Endothelial cell of umbilical vein (primary cell): Measurements from ENCODE around the gene VWCE. TPM values are rescaled to one million over a fixed set of nuclear protein-coding genes. Genes with fewer than 3 reads are reported as not detected.

Experiments
- BruUV-seq: library from RNA; stranded (reverse); fragments of 400-500 nt; replicated peaks from 2 replicates; lab custom pipeline; 2021; lab: Mats Ljungman, UMichigan
- CTCF ChIA-PET: fragments of 300-600, 350-600 bp; sonication (Branson Sonifier 250); formaldehyde crosslinking; loops from one replicate; lab custom pipeline; 2021; ENCODE audit warnings: antibody characterized with exemption, inconsistent platforms; lab: Charles Lee
- POLR2A ChIA-PET: fragments of 300-600, 350-600 bp; sonication (Branson Sonifier 250); formaldehyde crosslinking; loops from one replicate; lab custom pipeline; 2021; ENCODE audit warnings: antibody characterized with exemption, inconsistent platforms; lab: Charles Lee
- DNase-seq: peaks from one replicate; pipeline ENCODE4 v3.0.0-alpha.2; 2011; ENCODE audit warnings: low read depth, low spot score
- FAIRE-seq: peaks from 2 replicates; lab custom pipeline; 2011; peaks lifted over from hg19 to GRCh38; lab: Jason Lieb, UNC
- H2AFZ ChIP-seq: 2 replicates; pipeline ENCODE4 v1.6.0; 2012; ENCODE audit warnings: low read depth, low read length, control low read depth, inconsistent platforms
- H3K27ac ChIP-seq: 2 replicates; pipeline ENCODE4 v1.5.1; 2011; ENCODE audit warnings: low read depth, mild to moderate bottlenecking, control low read depth, low read length, moderate library complexity; ENCODE audit not compliant: insufficient read depth
- H3K27me3 ChIP-seq, 2 experiments: 2 replicates each; pipeline versions ENCODE4 v1.6.0 to v1.6.1; 2011; ENCODE audit warnings: low read length in 2 of 2, mixed read lengths in 1 of 2; ENCODE audit not compliant: control insufficient read depth in 2 of 2, insufficient read depth in 2 of 2
- H3K36me3 ChIP-seq, 2 experiments: 2 replicates in 1 of 2; 3 replicates in 1 of 2; pipeline ENCODE4 v1.5.1; 2011; ENCODE audit warnings: low read length in 2 of 2, mild to moderate bottlenecking in 1 of 2, moderate library complexity in 1 of 2; ENCODE audit not compliant: control insufficient read depth in 2 of 2, insufficient read depth in 2 of 2; ENCODE audit errors: extremely low read depth in 1 of 2
- H3K4me1 ChIP-seq: 3 replicates; pipeline ENCODE4 v1.5.1; 2011; ENCODE audit warnings: mild to moderate bottlenecking, low read length; ENCODE audit not compliant: control insufficient read depth, insufficient read depth; ENCODE audit errors: extremely low read depth
- H3K4me2 ChIP-seq: 2 replicates; pipeline ENCODE4 v1.6.1; 2011; ENCODE audit warnings: low read length, control low read depth, mixed read lengths; ENCODE audit not compliant: insufficient read depth
- H3K4me3 ChIP-seq, 3 experiments: fragments of 200-600 bp in 1 of 3; sonication (generic), shearing (Covaris generic) in 1 of 3; replicated peaks in 1 of 3; 2 replicates each; pipeline ENCODE4 v1.5.1; 2011 to 2016; ENCODE audit warnings: control low read depth in 3 of 3, low read length in 3 of 3, mild to moderate bottlenecking in 2 of 3, inconsistent platforms in 1 of 3, low read depth in 1 of 3, moderate library complexity in 1 of 3; ENCODE audit not compliant: insufficient read depth in 1 of 3
- H3K79me2 ChIP-seq: 2 replicates; pipeline ENCODE4 v1.6.0; 2012; ENCODE audit warnings: low read length, inconsistent platforms; ENCODE audit not compliant: control insufficient read depth, insufficient read depth
- H3K9ac ChIP-seq: replicated peaks from 2 replicates; pipeline ENCODE3; 2011; ENCODE audit warnings: low read length, control low read depth; ENCODE audit not compliant: insufficient read depth; ENCODE audit errors: extremely low read depth
- H3K9me1 ChIP-seq: replicated peaks from 3 replicates; pipeline ENCODE4 v1.6.0; 2011; ENCODE audit warnings: mild to moderate bottlenecking, low read length; ENCODE audit not compliant: control insufficient read depth, insufficient read depth; ENCODE audit errors: extremely low read depth
- H3K9me3 ChIP-seq: replicated peaks from 2 replicates; pipeline ENCODE4 v1.5.1; 2012; ENCODE audit warnings: low read length, inconsistent platforms; ENCODE audit not compliant: control insufficient read depth, insufficient read depth
- H4K20me1 ChIP-seq: replicated peaks from 2 replicates; pipeline ENCODE3; 2011; ENCODE audit warnings: mild to moderate bottlenecking, low read length; ENCODE audit not compliant: control insufficient read depth, insufficient read depth; ENCODE audit errors: extremely low read depth
- CTCF ChIP-seq, 2 donors: IDR thresholded peaks; 1 replicate in 1 of 2; 2 replicates in 1 of 2; pipeline ENCODE4 v1.5.1; 2011; ENCODE audit warnings: low read length in 2 of 2, mild to moderate bottlenecking in 2 of 2, moderate library complexity in 2 of 2, control low read depth in 1 of 2, inconsistent platforms in 1 of 2, low read depth in 1 of 2; ENCODE audit not compliant: insufficient read depth in 1 of 2; ENCODE audit errors: extremely low read depth in 1 of 2
- EZH2 ChIP-seq: IDR thresholded peaks from 2 replicates; pipeline ENCODE4 v1.6.1; 2012; ENCODE audit warnings: borderline replicate concordance, low read depth, mild to moderate bottlenecking, moderate library complexity, low read length, inconsistent platforms; ENCODE audit not compliant: severe bottlenecking
- FOS ChIP-seq: IDR thresholded peaks from 2 replicates; pipeline ENCODE4 v1.6.1; 2011; ENCODE audit warnings: mild to moderate bottlenecking, low read length, moderate library complexity, borderline replicate concordance; ENCODE audit not compliant: insufficient read depth
- GATA2 ChIP-seq: IDR thresholded peaks from 2 replicates; pipeline ENCODE4 v1.7.0; 2011; ENCODE audit warnings: low read depth, mild to moderate bottlenecking, moderate library complexity, mixed read lengths, low read length; ENCODE audit not compliant: insufficient read length, insufficient read depth
- JUN ChIP-seq: IDR thresholded peaks from 2 replicates; pipeline ENCODE4 v1.6.1; 2011; ENCODE audit warnings: borderline replicate concordance, low read depth; ENCODE audit not compliant: insufficient read length, insufficient read depth
- MAX ChIP-seq: IDR thresholded peaks from 2 replicates; pipeline ENCODE4 v1.6.1; 2011; ENCODE audit not compliant: insufficient read depth, insufficient read length
- MYC ChIP-seq: IDR thresholded peaks from one replicate; pipeline ENCODE4 v1.6.1; 2011; ENCODE audit warnings: mild to moderate bottlenecking, low read depth, low read length
- POLR2A ChIP-seq: IDR thresholded peaks from 2 replicates; pipeline ENCODE4 v1.6.1; 2012; ENCODE audit warnings: low read depth, mild to moderate bottlenecking, control low read depth, low read length
- POLR2AphosphoS5 ChIP-seq: IDR thresholded peaks from 2 replicates; pipeline ENCODE4 v1.6.1; 2012; ENCODE audit warnings: low read depth, mild to moderate bottlenecking, control low read depth, low read length, moderate library complexity; ENCODE audit not compliant: insufficient read depth
- dilution Hi-C: fragments of 300-500 bp; cut with MboI; formaldehyde crosslinking; loops from one replicate; pipeline ENCODE4 v1.15.0; 2019; ENCODE audit warnings: low sequenced_read_pairs; ENCODE audit not compliant: extremely low pct_ligation_motif_present
- intact Hi-C: fragments of 100-400 bp; cut with micrococcal nuclease; formaldehyde crosslinking; loops from one replicate; pipeline ENCODE4 v1.10.0; 2022
- polyA plus RNA-seq, 4 experiments: library from polyadenylated mRNA; depleted of rRNA in 3 of 4; stranded (reverse) in 3 of 4; unstranded in 1 of 4; fragments of >200 nt; gene quantifications; 2 replicates each; pipeline versions ENCODE4 v1.2.1 to v1.2.3, GENCODE V29; 2011 to 2012; ENCODE audit warnings: missing spikeins in 1 of 4
- total RNA-seq: library from RNA; stranded (reverse); gene quantifications from 2 replicates; pipeline ENCODE4 v1.2.3, GENCODE V29; 2021

The VWCE gene
- total and polyA plus RNA-seq, 2 donors (not counting 3 experiments of a cell fraction or from before 2014, with no cell fraction given): 6.5 to 14.4 TPM

- Histone ChIP-seq H3K4me3 (peak within 1 kb of the TSS; percentile 67 to 85 (median 76)), H3K9me3 (no peaks in the 10 kb centered on the region), H4K20me1 (no peaks in the 10 kb centered on the region), H3K4me2 (peak within 1 kb of the TSS; percentile 93), H3K36me3 (peaks cover 0 to 5% of the 10 kb centered on the region in 2 experiments), H2AFZ (peak within 1 kb of the TSS; percentile 77), H3K79me2 (peaks cover 44% of the 10 kb centered on the region), H3K9me1 (no peaks in the 10 kb centered on the region), H3K9ac (peak within 1 kb of the TSS; percentile 90), H3K27ac (peak within 1 kb of the TSS; percentile 40), H3K4me1 (peaks cover 10% of the 10 kb centered on the region), H3K27me3 (no peaks in the 10 kb centered on the region)
- DNase-seq (peak; percentile 94), FAIRE-seq (peak; percentile 96)
- POLR2A ChIA-PET: interaction anchor here (0.7 to 2.6 kb wide), 2 partner anchors 29 to 1509 kb away, joined by 3 to 8 read pairs; partner anchors contain the start of genes CYB561A3 and TMEM138
- dilution Hi-C loops: no loop called here
- TF ChIP-seq MYC (peak; percentile 42), POLR2A (peak; percentile 98), MAX (no peak), POLR2AphosphoS5 (peak; percentile 99)
- intact Hi-C loops: loop anchor here (1.0 to 10.0 kb wide), 4 partner anchors 17 to 78 kb away; partner anchors contain the start of genes TMEM138 and VWCE
- BruUV-seq: no TSS peak
- CTCF ChIA-PET: interaction anchor here (1.4 to 8.0 kb wide), 4 partner anchors 15 to 59 kb away, joined by 3 to 345 read pairs (median 8); partner anchors contain the start of gene TMEM216
These were observed 37.9 kb upstream of the VWCE start, which contains the start of the genes DDB1 and TKFC for GRCh38 chr11:61332797-61333549. TSS of gene DDB1 (minus strand) at chr11:61333105. CDS start at chr11:61332968, 137 bp downstream. TSS of gene TKFC (plus strand) at chr11:61333228. CDS start at chr11:61334729, 1,501 bp downstream.

GRCh38 chr11:61332281-61332796, 37.2 kb upstream of the VWCE start:
- BruUV-seq: TSS peak; percentile 45
- H3K27ac ChIP-seq: peak overlapping the region; percentile 40
- H3K36me3 ChIP-seq: peaks cover 1 to 5% of the 10 kb centered on the region in 2 experiments
- peak; percentile 74 for FAIRE-seq
- intact Hi-C loops: loop anchor here (2.0 to 10.0 kb wide), 2 partner anchors 38 to 78 kb away; partner anchors contain the start of gene VWCE
- H3K79me2 ChIP-seq: peaks cover 50% of the 10 kb centered on the region
- ChIA-PET POLR2A (no interaction called here), CTCF (interaction anchor here (1.7 to 2.2 kb wide), 2 partner anchors 53 to 60 kb away, joined by 6 to 21 read pairs; partner anchors contain the start of gene TMEM216)
- no peaks in the 10 kb centered on the region for H4K20me1 ChIP-seq
- peaks cover 10% of the 10 kb centered on the region for H3K4me1 ChIP-seq
- no peaks in the 10 kb centered on the region for H3K9me3 ChIP-seq
- no peaks in the 10 kb centered on the region for H3K9me1 ChIP-seq
- peak overlapping the region; percentile 77 for H2AFZ ChIP-seq
- peak; percentile 49 for DNase-seq
- H3K9ac ChIP-seq: peak overlapping the region; percentile 90
- H3K27me3 ChIP-seq: no peaks in the 10 kb centered on the region
- no peak for TF ChIP-seq MAX
- TF ChIP-seq POLR2AphosphoS5: no peak
- TF ChIP-seq FOS: no peak
- no peak for TF ChIP-seq GATA2
- TF ChIP-seq MYC: no peak
- TF ChIP-seq EZH2: no peak
- TF ChIP-seq JUN: no peak
- TF ChIP-seq CTCF (IDR thresholded peaks at IDR 0.05; ENCODE audit: extremely low read depth in 1 of 2, insufficient read depth in 1 of 2, low read depth in 1 of 2, low read length in 2 of 2): no peak
- no peak for TF ChIP-seq POLR2A
- dilution Hi-C loops: no loop called here
- peak overlapping the region; percentile 67 to 85 (median 76) for H3K4me3 ChIP-seq
- H3K4me2 ChIP-seq: peak overlapping the region; percentile 93
